Smooth muscle cell (in vitro differentiated cells): ENCODE data around the gene TM7SF2. TPM values are rescaled to one million over a fixed set of nuclear protein-coding genes. Genes with fewer than 3 reads are reported as not detected.
A peak's percentile ranks its signal among the peaks of the same experiment; 100 is the strongest.

Source experiments
- DNase-seq: peaks from one replicate; lab custom pipeline; 2025; ENCODE audit not compliant: unreplicated experiment; lab: John Stamatoyannopoulos, UW
- H2AFZ ChIP-seq: fragments of 200-600 bp; sonication (generic); 2 replicates; pipeline ENCODE4 v1.6.0; 2016; ENCODE audit warnings: antibody characterized with exemption, low read depth, mild to moderate bottlenecking
- H3F3A ChIP-seq: fragments of 200-600 bp; sonication (generic); 2 replicates; pipeline ENCODE4 v1.6.0; 2017; ENCODE audit warnings: antibody characterized with exemption, low read depth
- H3K27ac ChIP-seq: fragments of 200-600 bp; sonication (generic); 2 replicates; pipeline ENCODE4 v1.5.1; 2016; ENCODE audit warnings: low read depth, mild to moderate bottlenecking
- H3K27me3 ChIP-seq: fragments of 200-600 bp; sonication (generic); 2 replicates; pipeline ENCODE4 v1.6.1; 2016; ENCODE audit warnings: low read depth, mild to moderate bottlenecking
- H3K36me3 ChIP-seq: fragments of 200-600 bp; sonication (generic); 2 replicates; pipeline ENCODE4 v1.5.1; 2016; ENCODE audit warnings: low read depth
- H3K4me1 ChIP-seq: fragments of 200-600 bp; sonication (generic); 2 replicates; pipeline ENCODE4 v1.5.1; 2016; ENCODE audit warnings: low read depth
- H3K4me2 ChIP-seq: fragments of 200-600 bp; sonication (generic); 2 replicates; pipeline ENCODE4 v1.6.0; 2016; ENCODE audit warnings: mild to moderate bottlenecking
- H3K4me3 ChIP-seq: fragments of 200-600 bp; sonication (generic); 2 replicates; pipeline ENCODE4 v1.5.1; 2016; ENCODE audit warnings: mild to moderate bottlenecking
- H3K79me2 ChIP-seq: fragments of 200-600 bp; sonication (generic); 2 replicates; pipeline ENCODE4 v1.6.0; 2016; ENCODE audit warnings: low read depth, mild to moderate bottlenecking
- H3K9ac ChIP-seq: fragments of 200-600 bp; sonication (generic); 2 replicates; pipeline ENCODE4 v1.6.0; 2016; ENCODE audit warnings: low read depth
- H3K9me3 ChIP-seq: fragments of 200-600 bp; sonication (generic); replicated peaks from 2 replicates; pipeline ENCODE4 v1.5.1; 2016; ENCODE audit warnings: low read depth
- H4K20me1 ChIP-seq: fragments of 200-600 bp; sonication (generic); 2 replicates; pipeline ENCODE4 v1.6.0; 2016; ENCODE audit warnings: low read depth
- CTCF ChIP-seq: fragments of 200-600 bp; sonication (generic); IDR thresholded peaks from 2 replicates; pipeline ENCODE4 v1.5.1; 2017; ENCODE audit warnings: borderline replicate concordance, mild to moderate bottlenecking, antibody characterized with exemption; ENCODE audit not compliant: insufficient read depth, poor library complexity, severe bottlenecking
- WGBS: methylation state at CpG from one replicate; pipeline ENCODE4 v1.1.7; 2016; ENCODE audit warnings: low lambda C conversion rate; 5-methylcytosine and 5-hydroxymethylcytosine counted together
- polyA plus RNA-seq: library from polyadenylated mRNA; unstranded; fragments of >200 nt; fragmentation: Nextera tagmentation; extraction: Ambion mirVana; gene quantifications from 2 replicates; pipeline ENCODE4 v1.2.1, GENCODE V29; 2016
- total RNA-seq: library from RNA; depleted of rRNA; stranded (reverse); fragments of >200 nt; gene quantifications from 2 replicates; pipeline ENCODE4 v1.2.3, GENCODE V29; 2014

The TM7SF2 gene
- total and polyA plus RNA-seq, 2 experiments from 2014 or later: 16.8 to 17.4 TPM

- peak overlapping the region; percentile 35 for H3K9ac ChIP-seq
- H3K4me1 ChIP-seq: peaks cover 22% of the 10 kb centered on the region
- peaks cover 5% of the 10 kb centered on the region for H4K20me1 ChIP-seq
- no peaks in the 10 kb centered on the region for H3F3A ChIP-seq
- H3K27ac ChIP-seq: peak overlapping the region; percentile 57
- DNase-seq: no peak
- peak overlapping the region; percentile 98 for H3K4me2 ChIP-seq
- H3K9me3 ChIP-seq: no peaks in the 10 kb centered on the region
- H3K27me3 ChIP-seq: no peaks in the 10 kb centered on the region
- no peaks in the 10 kb centered on the region for H3K36me3 ChIP-seq
- peak overlapping the region; percentile 71 for H3K4me3 ChIP-seq
- peaks cover 16% of the 10 kb centered on the region for H3K79me2 ChIP-seq
- WGBS: 2% methylated on average over 53 of the region's 57 CpGs
- no peak overlapping the region for H2AFZ ChIP-seq
- TF ChIP-seq CTCF: peak; percentile 80
These were observed 1.1 kb downstream of the TM7SF2 start for GRCh38 chr11:65112546-65113360.

DNA sequence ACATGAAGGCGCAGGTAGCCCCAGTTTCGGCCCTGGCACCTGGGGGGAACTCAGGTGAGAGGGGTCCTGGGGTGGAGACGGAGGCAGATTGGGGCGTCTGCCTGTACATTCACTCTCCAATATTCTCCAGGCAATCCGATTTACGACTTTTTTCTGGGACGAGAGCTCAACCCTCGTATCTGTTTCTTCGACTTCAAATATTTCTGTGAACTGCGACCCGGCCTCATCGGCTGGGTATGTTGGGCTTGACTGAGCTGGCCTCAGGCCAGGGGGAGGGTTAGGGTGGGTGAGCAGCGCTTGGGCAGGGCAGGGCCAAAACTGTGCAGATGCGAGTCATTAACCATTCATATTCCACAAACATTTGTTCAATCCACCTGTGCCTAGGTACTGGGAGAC is 1.7 kb downstream of the TM7SF2 start:
- 27% methylated on average over 14 of the region's 14 CpGs for WGBS
- no peaks in the 10 kb centered on the region for H3K27me3 ChIP-seq
- peaks cover 5% of the 10 kb centered on the region for H3F3A ChIP-seq
- H3K9ac ChIP-seq: peak overlapping the region; percentile 10
- H3K27ac ChIP-seq: peak overlapping the region; percentile 57
- no peaks in the 10 kb centered on the region for H3K9me3 ChIP-seq
- H3K36me3 ChIP-seq: no peaks in the 10 kb centered on the region
- H4K20me1 ChIP-seq: peaks cover 5% of the 10 kb centered on the region
- peaks cover 22% of the 10 kb centered on the region for H3K4me1 ChIP-seq
- no peak for DNase-seq
- peak overlapping the region; percentile 71 for H3K4me3 ChIP-seq
- H3K79me2 ChIP-seq: peaks cover 16% of the 10 kb centered on the region
- no peak for TF ChIP-seq CTCF
- H3K4me2 ChIP-seq: peak overlapping the region; percentile 98
- no peak overlapping the region for H2AFZ ChIP-seq

DNA sequence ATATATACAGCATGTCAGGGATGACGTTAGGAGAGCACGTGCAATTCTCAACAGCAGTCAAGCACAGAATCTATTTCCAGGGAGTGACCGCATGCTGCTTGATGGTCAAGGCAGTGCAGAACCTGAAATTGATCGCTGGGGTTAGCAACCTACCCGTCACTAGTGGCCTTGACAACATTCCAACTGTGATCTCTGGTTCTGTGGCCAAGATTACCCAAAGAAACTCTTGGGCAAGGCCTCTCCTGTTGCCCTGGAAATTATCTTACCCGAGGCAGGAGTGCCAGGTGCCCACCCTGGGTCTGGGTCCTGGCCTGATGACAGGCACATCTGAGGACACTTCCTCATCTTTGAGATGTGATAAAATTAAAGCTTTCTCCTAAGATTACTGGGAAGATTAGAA is 2.2 kb downstream of the TM7SF2 start:
- DNase-seq: no peak
- WGBS: 89% methylated on average over 6 of the region's 6 CpGs

More for the DNA sequence above, 2.2 kb downstream of the TM7SF2 start:
- Histone ChIP-seq H4K20me1 (peaks cover 5% of the 10 kb centered on the region), H3K27ac (no peak overlapping the region), H3K36me3 (no peaks in the 10 kb centered on the region), H3K27me3 (no peaks in the 10 kb centered on the region), H3K9me3 (no peaks in the 10 kb centered on the region), H3K79me2 (peaks cover 16% of the 10 kb centered on the region), H3K4me3 (peak overlapping the region; percentile 71), H3K4me2 (peak overlapping the region; percentile 98), H3F3A (peaks cover 8% of the 10 kb centered on the region), H3K9ac (no peak overlapping the region), H3K4me1 (peaks cover 22% of the 10 kb centered on the region), H2AFZ (no peak overlapping the region)
- TF ChIP-seq CTCF: no peak
